Hepatocyte (in vitro differentiated cells): ENCODE data around the gene PHB1.

ENCODE experiments used
- EZH2 ChIP-seq: fragments of 200-600 bp; sonication (generic); IDR thresholded peaks from 2 replicates; pipeline ENCODE4 v1.6.1; 2016; ENCODE audit warnings: antibody characterized with exemption, mild to moderate bottlenecking, borderline replicate concordance
- EZH2phosphoT487 ChIP-seq: fragments of 200-600 bp; sonication (generic); IDR thresholded peaks from one replicate; pipeline ENCODE4 v1.6.1; 2018; ENCODE audit warnings: antibody characterized with exemption, mild to moderate bottlenecking, low read depth, moderate library complexity; ENCODE audit not compliant: unreplicated experiment, severe bottlenecking
- TF ChIP-seq, protein P1 (sequence below): fragments of 200-600 bp; sonication (generic); IDR thresholded peaks from 2 replicates; pipeline ENCODE4 v1.5.1; 2016; ENCODE audit warnings: antibody characterized with exemption, mild to moderate bottlenecking; ENCODE audit not compliant: poor library complexity

GRCh38 chr17:49441578-49441977, 26.9 kb upstream of the PHB1 start:
- TF ChIP-seq EZH2, result no peak
- TF ChIP-seq, protein P1, sequence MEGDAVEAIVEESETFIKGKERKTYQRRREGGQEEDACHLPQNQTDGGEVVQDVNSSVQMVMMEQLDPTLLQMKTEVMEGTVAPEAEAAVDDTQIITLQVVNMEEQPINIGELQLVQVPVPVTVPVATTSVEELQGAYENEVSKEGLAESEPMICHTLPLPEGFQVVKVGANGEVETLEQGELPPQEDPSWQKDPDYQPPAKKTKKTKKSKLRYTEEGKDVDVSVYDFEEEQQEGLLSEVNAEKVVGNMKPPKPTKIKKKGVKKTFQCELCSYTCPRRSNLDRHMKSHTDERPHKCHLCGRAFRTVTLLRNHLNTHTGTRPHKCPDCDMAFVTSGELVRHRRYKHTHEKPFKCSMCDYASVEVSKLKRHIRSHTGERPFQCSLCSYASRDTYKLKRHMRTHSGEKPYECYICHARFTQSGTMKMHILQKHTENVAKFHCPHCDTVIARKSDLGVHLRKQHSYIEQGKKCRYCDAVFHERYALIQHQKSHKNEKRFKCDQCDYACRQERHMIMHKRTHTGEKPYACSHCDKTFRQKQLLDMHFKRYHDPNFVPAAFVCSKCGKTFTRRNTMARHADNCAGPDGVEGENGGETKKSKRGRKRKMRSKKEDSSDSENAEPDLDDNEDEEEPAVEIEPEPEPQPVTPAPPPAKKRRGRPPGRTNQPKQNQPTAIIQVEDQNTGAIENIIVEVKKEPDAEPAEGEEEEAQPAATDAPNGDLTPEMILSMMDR, result no peak
- TF ChIP-seq EZH2phosphoT487, result no peak
